K562 (cell line): ENCODE measurements around the gene ULBP1. TPM values are rescaled to one million over a fixed set of nuclear protein-coding genes. Genes with fewer than 3 reads are reported as not detected.

ENCODE experiments used
- ATF1 ChIP-seq, 2 experiments: fragments of 450-650 bp in 1 of 2; IDR thresholded peaks; 2 replicates each; pipeline ENCODE4 v1.6.1; 2016; ENCODE audit warnings: missing compliant biosample characterization in 1 of 2, missing genetic modification characterization in 1 of 2
- CXXC5 ChIP-seq: fragments of 250-450 bp; sonication (Bioruptor Pico); IDR thresholded peaks from 2 replicates; pipeline ENCODE4 v1.8.0; 2022; ENCODE audit warnings: inconsistent platforms, mild to moderate bottlenecking, moderate library complexity
- JUN ChIP-seq, 2 experiments: sonication (generic) in 1 of 2; formaldehyde crosslinking in 1 of 2; IDR thresholded peaks; 2 replicates each; pipeline versions ENCODE4 v1.6.1 to v1.8.0; 2012 to 2022; ENCODE audit warnings: borderline replicate concordance in 2 of 2, mild to moderate bottlenecking in 2 of 2, improper control_type of control experiment in 1 of 2, low read depth in 1 of 2, low read length in 1 of 2, missing genetic modification reagents in 1 of 2
- MAX ChIP-seq: sonication (generic); formaldehyde crosslinking; IDR thresholded peaks from 2 replicates; pipeline ENCODE4 v1.9.0; 2022; ENCODE audit warnings: mild to moderate bottlenecking, missing genetic modification reagents
- MGA ChIP-seq: fragments of 450-650 bp; IDR thresholded peaks from 2 replicates; pipeline ENCODE4 v1.6.1; 2016; ENCODE audit warnings: mild to moderate bottlenecking, moderate library complexity
- NFYB ChIP-seq: IDR thresholded peaks from 2 replicates; pipeline ENCODE4 v1.6.1; 2011; ENCODE audit warnings: mild to moderate bottlenecking, moderate library complexity; ENCODE audit not compliant: insufficient read length; ENCODE audit errors: extremely low read depth
- NONO ChIP-seq, 2 experiments: fragments of 200-400 bp in 1 of 2; fragments of 450-650 bp in 1 of 2; formaldehyde crosslinking in 1 of 2; IDR thresholded peaks; 2 replicates each; pipeline ENCODE4 v1.6.1; 2017; ENCODE audit warnings: low read depth in 2 of 2, mild to moderate bottlenecking in 2 of 2, moderate library complexity in 2 of 2, low read length in 1 of 2
- ZBTB5 ChIP-seq: fragments of 450-650 bp; IDR thresholded peaks from 2 replicates; pipeline ENCODE4 v1.6.1; 2017; ENCODE audit warnings: antibody characterized with exemption
- ZFP91 ChIP-seq: sonication (generic); formaldehyde crosslinking; IDR thresholded peaks from 2 replicates; pipeline ENCODE4 v1.8.0; 2022; ENCODE audit warnings: mild to moderate bottlenecking, missing genetic modification reagents
- polyA plus RNA-seq, 8 experiments: library from polyadenylated mRNA; depleted of rRNA in 4 of 8; stranded (reverse) in 5 of 8; unstranded in 3 of 8; fragments of >200 nt; fragmentation: Nextera tagmentation in 2 of 8; fragmentation: Illumina TruSeq in 1 of 8; extraction: Ambion mirVana in 2 of 8; extraction: Trizol in 1 of 8; gene quantifications; 2 replicates each; pipeline versions ENCODE4 v1.2.1 to v1.2.3, GENCODE V29; 2011 to 2014; ENCODE audit warnings: inconsistent platforms in 1 of 8, missing spikeins in 1 of 8
- total RNA-seq, 7 experiments: library from RNA; depleted of rRNA in 6 of 7; stranded (reverse); fragments of >200 nt in 6 of 7; fragmentation: Illumina TruSeq in 2 of 7; extraction: Trizol in 2 of 7; gene quantifications; 2 replicates each; pipeline versions ENCODE4 v1.2.1 to v1.2.3, GENCODE V29; 2011 to 2021; ENCODE audit warnings: low replicate concordance in 1 of 7

The ULBP1 gene
- total and polyA plus RNA-seq, 9 of the 15 experiments (the other 6 are each of a cell fraction or from before 2014, with no cell fraction given): 0.33 to 6.0 (median 2.5) TPM

GRCh38 chr6:149941583-149942460 lies 21.9 kb upstream of the ULBP1 start, which contains the start of gene ULBP2 (continued):
- peak; percentile 88 for TF ChIP-seq MGA
- 0 out of 2 replicates have a peak, but pooled peaks have one; percentile 19 for TF ChIP-seq JUN (IDR thresholded peaks at IDR 0.05; ENCODE audit: borderline replicate concordance, low read depth, low read length)
- peak; percentile 51; the same call in 1 of the 2 replicates for TF ChIP-seq JUN (CRISPR knock-in tag; IDR thresholded peaks at IDR 0.05; ENCODE audit: borderline replicate concordance)
- 0 out of 4 replicates have a peak, but pooled peaks of 1 of the 2 experiments have one; percentile 37 for TF ChIP-seq NONO (IDR thresholded peaks at IDR 0.05; ENCODE audit: low read depth in 2 of 2, low read length in 1 of 2)
- TF ChIP-seq ZBTB5: peak; percentile 99
- no peak for TF ChIP-seq ZFP91 (CRISPR knock-in tag)
- TF ChIP-seq CXXC5 (CRISPR knock-in tag): peak; percentile 69
- TF ChIP-seq MAX (CRISPR knock-in tag): 0 out of 2 replicates have a peak, but pooled peaks have one; percentile 30
- peak; percentile 82 for TF ChIP-seq NFYB
- TF ChIP-seq ATF1 (CRISPR knock-in tag; IDR thresholded peaks at IDR 0.05): no peak
- peak; percentile 91 for TF ChIP-seq ATF1 (tag; IDR thresholded peaks at IDR 0.05)
